HG02763 (cell line): ENCODE results near the gene HIRA.

ENCODE experiments used
- ATAC-seq: cut with Tn5 transposase; IDR thresholded peaks from one replicate; pipeline ENCODE4 v1.9.1; 2021; ENCODE audit warnings: mild to moderate bottlenecking, moderate library complexity; ENCODE audit not compliant: unreplicated experiment

Gene HIRA

GRCh38 chr22:19287889-19288288 is 143.6 kb downstream of the HIRA start:
- no peak for ATAC-seq

GRCh38 chr22:19287076-19287707 is 144.3 kb downstream of the HIRA start:
- ATAC-seq: no peak

GRCh38 chr22:19285831-19286230 is 145.7 kb downstream of the HIRA start:
- no peak for ATAC-seq
